ENCODE data around the gene WEE2.
"Not testable (repeated sequence)": the region's sequence is repeated elsewhere in the genome, so short reads cannot be mapped to it uniquely, and the experiment has no call there.

WEE2 gene

GRCh38 chr7:141708351-141708750, at the start of gene WEE2:
WEE2 (plus strand) TSS chr7:141708353; CDS start chr7:141708759, 406 bp downstream.
- no peak for DNase-seq

- DNase-seq, result no peak
Measured at GRCh38 chr7:141659501-141659900, 48.7 kb upstream of the WEE2 start.

- DNase-seq, result no peak
Measured at GRCh38 chr7:141660259-141660658, 47.9 kb upstream of the WEE2 start.

- DNase-seq, result peak; percentile 17
Measured at GRCh38 chr7:141663081-141663849, 44.9 kb upstream of the WEE2 start.

- no peak for DNase-seq
Measured at GRCh38 chr7:141664450-141664849, 43.7 kb upstream of the WEE2 start.

- no peak for DNase-seq
Measured at GRCh38 chr7:141665208-141666035, 42.7 kb upstream of the WEE2 start.

- no peak for DNase-seq
Measured at GRCh38 chr7:141666071-141666470, 42.1 kb upstream of the WEE2 start.

GRCh38 chr7:141668853-141669252, 39.3 kb upstream of the WEE2 start:
- no peak for DNase-seq

- DNase-seq, result no peak
Measured at GRCh38 chr7:141671705-141672496, 36.3 kb upstream of the WEE2 start.

GRCh38 chr7:141673346-141673745, 34.8 kb upstream of the WEE2 start:
- DNase-seq, result no peak

- DNase-seq, result peak; percentile 70
Measured at GRCh38 chr7:141674171-141674671, 33.9 kb upstream of the WEE2 start.

- peak; percentile 35 for DNase-seq
Measured at GRCh38 chr7:141674702-141675101, 33.5 kb upstream of the WEE2 start.

GRCh38 chr7:141675436-141676215, 32.5 kb upstream of the WEE2 start:
- DNase-seq, result no peak

GRCh38 chr7:141676618-141677017, 31.5 kb upstream of the WEE2 start:
- no peak for DNase-seq

- DNase-seq, result no peak
Measured at GRCh38 chr7:141679014-141679413, 29.1 kb upstream of the WEE2 start.

- no peak for DNase-seq
Measured at GRCh38 chr7:141685285-141686023, 22.7 kb upstream of the WEE2 start.

- no peak for DNase-seq
Measured at GRCh38 chr7:141686074-141686473, 22.1 kb upstream of the WEE2 start.

GRCh38 chr7:141686670-141687069, 21.5 kb upstream of the WEE2 start:
- no peak for DNase-seq

- DNase-seq, result no peak
Measured at GRCh38 chr7:141688043-141688442, 20.1 kb upstream of the WEE2 start.

- not testable (repeated sequence) for DNase-seq
Measured at GRCh38 chr7:141689072-141689825, 18.9 kb upstream of the WEE2 start.

- no peak for DNase-seq
Measured at GRCh38 chr7:141691540-141691939, 16.6 kb upstream of the WEE2 start.

All from kidney glomerular epithelial cell (primary cell).